Stimulated activated naive CD8-positive, alpha-beta T cell treated with anti-CD3 and anti-CD28 coated beads, Interleukin-15, Interleukin-2, amounts not matched to agents 100 U/mL and 50 U/mL, for 24 hours (primary cell): ENCODE measurements around the gene COL11A2.

Experiments used
- ATAC-seq: fragments of 150-1000 bp; cut with Tn5 transposase; one replicate; pipeline ENCODE4 v1.10.0; 2021
- DNase-seq: peaks from one replicate; pipeline ENCODE4 v3.0.0; 2021

The COL11A2 gene

DNA sequence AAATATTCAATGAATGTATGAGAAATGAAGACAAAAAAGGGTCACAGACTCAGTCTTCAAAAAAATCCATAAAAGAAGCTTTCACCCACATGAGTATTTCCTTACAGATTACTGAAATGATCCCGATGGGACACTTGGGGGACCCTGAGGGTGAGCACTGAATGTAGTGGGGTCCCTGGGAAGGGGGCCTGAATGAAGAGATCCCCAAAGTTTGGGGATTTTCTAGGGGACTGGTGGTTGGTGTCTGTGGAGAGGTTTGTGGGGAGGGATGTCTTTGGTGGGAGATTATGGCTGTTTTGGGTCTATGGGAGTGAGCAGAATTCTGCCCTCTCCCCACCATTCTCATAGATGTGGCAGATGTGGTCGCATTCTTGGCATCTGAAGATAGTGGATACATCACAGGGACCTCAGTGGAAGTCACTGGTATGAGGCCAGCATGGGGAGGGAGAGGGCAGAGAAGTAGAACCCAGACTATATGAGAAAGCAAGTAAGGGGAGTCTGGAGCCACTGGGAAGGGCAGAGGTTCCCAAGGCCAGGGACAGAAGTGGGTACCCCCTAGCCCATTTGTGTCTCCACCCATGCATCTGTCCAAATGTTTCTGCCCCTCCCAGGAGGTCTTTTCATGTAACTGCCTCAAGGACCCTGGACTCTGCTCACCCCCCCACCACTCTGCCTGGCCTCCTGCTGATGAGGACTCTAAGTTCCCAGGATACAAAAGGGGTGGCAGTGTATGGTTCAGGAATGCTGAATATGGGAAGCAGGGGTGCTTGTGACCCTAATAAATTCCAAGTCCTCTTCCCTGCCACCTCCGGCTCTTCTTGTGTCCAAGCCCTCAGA is 14.0 kb upstream of the COL11A2 start:
- ATAC-seq (no peak), DNase-seq (peak; percentile 35)

DNA sequence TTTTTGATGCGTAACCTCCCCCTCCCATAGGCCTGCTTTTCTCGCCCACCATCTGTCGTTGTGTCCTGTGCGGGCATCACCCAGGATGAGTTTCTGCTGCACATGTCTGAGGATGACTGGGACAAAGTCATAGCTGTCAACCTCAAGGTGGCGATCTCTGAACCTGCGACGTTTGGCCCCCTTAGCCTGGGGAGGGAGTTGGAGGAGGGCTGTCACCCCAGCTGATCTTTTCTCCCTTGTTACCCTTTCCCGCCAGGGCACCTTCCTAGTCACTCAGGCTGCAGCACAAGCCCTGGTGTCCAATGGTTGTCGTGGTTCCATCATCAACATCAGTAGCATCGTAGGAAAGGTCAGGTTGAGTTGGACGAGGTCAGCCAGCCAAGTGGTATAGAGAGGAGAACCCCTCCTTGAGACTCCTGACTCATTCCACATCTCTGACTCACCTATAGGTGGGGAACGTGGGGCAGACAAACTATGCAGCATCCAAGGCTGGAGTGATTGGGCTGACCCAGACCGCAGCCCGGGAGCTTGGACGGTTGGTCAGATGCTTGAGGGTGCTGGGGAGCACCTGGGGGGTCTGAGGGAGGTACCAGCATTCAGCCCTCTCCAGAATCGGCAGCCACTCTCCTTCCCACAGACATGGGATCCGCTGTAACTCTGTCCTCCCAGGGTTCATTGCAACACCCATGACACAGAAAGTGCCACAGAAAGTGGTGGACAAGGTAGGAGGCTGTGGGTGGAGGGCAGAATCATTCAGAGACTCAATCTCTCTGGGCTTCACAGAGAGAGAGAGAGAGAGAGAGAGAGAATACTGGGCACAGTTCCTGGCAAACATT is 13.1 kb upstream of the COL11A2 start:
- ATAC-seq (peak; percentile 75), DNase-seq (peak; percentile 71)

DNA sequence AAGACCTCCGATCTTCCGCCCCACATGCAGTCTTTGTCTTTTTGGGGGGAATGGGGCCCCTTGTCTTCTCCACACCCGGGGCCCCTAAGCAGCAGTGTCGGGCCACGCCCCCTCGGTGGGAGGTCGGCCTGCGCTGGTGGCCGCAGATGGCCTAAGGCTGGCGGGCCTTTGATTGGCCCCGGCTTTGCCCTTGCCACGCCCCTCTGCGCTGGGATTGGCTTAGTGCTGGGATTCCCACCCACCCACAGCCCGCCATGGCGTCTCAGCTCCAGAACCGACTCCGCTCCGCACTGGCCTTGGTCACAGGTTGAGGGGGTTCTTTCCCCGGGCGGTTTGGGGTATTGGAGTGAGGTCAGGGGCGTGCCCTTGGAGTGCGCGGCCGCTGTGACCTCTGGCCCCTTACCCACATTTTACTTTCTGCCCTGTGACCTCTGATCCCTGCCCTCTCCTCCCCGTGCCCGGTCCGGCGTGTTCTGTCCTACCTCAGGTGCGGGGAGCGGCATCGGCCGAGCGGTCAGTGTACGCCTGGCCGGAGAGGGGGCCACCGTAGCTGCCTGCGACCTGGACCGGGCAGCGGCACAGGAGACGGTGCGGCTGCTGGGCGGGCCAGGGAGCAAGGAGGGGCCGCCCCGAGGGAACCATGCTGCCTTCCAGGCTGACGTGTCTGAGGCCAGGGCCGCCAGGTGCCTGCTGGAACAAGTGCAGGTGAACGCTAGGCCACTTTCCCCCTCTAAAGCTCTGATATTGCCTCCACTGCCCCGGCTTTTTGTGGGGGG is 12.3 kb upstream of the COL11A2 start, which contains the start of gene HSD17B8:
Gene HSD17B8, plus strand, starts transcription at position 241 of the 776 bp plus-strand sequence. Its CDS starts 14 bp downstream, at position 255.
- ATAC-seq: peak; percentile 45
- peak; percentile 98 for DNase-seq

DNA sequence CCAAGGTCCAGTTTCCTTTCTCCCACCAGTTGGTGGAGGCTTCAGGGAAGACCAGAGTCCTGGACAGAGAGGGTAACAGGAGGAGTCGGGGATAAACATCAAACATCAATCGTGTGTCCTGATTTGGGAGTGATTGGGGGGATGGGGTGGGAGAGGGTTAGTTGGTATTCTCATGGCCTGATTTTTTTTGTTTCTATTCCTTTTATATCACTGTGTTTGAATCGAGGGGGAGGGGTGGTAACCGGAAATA is 11.8 kb upstream of the COL11A2 start:
- no peak for DNase-seq
- ATAC-seq: no peak

DNA sequence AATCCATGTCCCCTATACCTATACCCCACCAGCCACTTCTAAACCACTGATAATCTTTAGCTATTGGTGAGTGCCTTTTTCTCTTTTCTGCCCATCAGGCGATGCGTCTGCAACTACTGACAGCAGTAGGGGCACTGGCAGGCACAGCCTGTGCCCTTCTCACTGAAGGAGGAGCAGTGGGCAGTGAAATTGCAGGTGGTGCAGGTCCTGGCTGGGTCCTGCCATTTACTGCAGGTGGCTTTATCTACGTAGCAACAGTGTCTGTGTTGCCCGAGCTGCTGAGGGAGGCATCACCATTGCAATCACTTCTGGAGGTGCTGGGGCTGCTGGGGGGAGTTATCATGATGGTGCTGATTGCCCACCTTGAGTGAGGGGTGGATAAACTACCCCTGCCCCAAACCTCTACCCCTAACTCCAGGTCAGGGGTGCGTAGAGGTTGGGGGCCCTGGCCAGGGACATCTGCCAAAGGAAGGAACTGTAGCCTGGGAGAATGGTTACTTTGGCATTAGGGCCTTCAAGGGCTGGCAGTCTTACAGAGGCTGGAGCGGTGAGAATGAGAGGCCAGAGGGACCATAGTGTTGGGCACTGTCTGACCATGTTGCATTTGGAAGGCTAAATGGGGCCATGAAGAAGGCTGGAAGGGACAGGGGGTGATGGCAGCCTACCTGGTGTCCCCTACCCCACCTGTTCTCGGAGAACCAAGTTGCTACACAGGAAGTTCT is 11.3 kb upstream of the COL11A2 start:
- DNase-seq (no peak), ATAC-seq (no peak)

DNA sequence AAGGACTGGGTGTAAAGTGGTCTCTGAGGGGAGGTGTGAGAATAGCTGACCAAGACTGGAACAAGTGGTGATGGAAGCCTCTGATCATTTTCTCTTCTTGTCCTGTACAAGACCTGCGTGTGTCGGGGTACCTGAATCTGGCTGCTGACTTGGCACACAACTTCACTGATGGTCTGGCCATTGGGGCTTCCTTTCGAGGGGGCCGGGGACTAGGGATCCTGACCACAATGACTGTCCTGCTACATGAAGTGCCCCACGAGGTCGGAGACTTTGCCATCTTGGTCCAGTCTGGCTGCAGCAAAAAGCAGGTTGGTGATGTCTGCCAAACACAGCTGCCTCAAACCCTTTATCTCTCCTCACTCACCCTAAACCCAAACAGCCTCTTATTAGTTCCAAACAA is 10.5 kb upstream of the COL11A2 start:
- DNase-seq (no peak), ATAC-seq (no peak)

DNA sequence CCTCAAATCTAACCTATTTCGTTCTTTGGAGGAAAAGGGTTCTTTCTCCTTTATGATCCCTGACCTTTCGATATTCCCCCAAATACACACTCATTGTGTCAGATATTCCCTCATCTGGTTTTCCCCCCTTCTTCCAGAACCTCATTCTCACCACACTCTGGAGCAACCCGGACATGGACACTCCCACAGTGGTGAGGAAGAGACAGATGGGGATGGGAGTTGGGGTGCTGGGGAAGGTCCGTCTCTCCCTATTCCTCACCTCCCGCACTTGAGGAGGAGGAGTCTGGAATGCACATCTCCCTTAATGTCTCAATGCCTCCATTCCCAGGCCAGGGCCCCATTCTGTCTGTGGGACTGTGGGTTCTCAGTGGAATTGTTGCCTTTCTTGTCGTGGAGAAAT is 9.7 kb upstream of the COL11A2 start:
- no peak for DNase-seq
- ATAC-seq: no peak

DNA sequence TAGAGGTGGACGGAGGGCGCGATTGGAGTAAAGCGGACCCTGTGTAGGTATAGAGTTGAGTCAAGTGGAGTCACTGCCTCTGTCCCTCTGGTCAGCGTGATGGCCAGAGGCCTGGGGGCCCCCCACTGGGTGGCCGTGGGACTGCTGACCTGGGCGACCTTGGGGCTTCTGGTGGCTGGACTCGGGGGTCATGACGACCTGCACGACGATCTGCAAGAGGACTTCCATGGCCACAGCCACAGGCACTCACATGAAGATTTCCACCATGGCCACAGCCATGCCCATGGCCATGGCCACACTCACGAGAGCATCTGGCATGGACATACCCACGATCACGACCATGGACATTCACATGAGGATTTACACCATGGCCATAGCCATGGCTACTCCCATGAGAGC is 8.9 kb upstream of the COL11A2 start:
- ATAC-seq: no peak
- DNase-seq: no peak

DNA sequence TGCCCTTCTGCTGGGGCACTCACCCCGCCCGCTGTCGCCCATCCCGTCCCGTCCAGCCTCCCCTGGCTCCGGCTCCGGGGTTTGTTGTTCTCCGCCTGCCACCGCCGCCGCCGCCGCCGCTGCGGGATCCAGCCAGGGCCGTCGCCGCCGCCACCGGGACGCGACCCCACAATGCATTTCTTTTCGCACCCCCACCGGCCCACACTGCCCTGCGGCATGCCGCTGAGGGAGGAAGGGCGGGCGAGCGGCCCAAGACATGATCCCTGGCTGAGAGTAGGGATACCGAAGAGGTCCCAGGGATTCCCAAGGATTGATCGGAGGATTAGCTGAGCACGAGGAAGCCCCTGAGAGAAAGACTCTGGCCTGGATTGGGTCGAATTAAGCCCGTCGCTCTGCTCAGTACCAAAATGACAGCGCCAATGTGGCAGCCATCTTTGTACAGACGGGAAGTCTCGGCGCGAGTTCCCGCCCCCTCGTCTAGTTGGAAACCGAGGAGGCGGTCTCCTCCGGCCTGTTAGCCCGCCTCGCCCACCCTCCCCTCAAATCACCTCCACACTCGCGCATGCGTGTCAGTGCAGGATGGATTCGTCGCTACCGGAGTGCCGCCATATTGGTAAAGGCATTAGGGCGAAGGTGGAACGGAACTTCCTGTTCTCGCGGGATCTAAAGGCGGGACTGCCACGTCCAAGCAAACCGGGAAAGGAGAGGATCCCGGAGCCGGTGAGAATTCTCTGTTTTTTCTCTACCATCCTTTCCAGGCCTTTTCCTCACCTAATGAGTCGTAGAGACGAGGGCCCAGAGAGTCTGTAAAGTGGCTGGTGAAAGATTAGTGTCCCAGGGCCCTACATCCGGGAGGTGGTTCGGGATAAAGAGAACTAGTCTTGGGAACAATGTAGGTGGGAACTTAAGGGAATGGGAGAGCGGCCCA is 8.2 kb upstream of the COL11A2 start, which contains the start of the genes RXRB and SLC39A7:
Gene RXRB, minus strand, starts transcription at position 447 of the 928 bp plus-strand sequence. Its CDS starts 189 bp downstream, at position 258.
Gene SLC39A7, plus strand, starts transcription at position 649 of the 928 bp plus-strand sequence. CDS start 379 bp downstream, outside the sequence.
- DNase-seq: peak; percentile 99
- ATAC-seq: peak; percentile 51

DNA sequence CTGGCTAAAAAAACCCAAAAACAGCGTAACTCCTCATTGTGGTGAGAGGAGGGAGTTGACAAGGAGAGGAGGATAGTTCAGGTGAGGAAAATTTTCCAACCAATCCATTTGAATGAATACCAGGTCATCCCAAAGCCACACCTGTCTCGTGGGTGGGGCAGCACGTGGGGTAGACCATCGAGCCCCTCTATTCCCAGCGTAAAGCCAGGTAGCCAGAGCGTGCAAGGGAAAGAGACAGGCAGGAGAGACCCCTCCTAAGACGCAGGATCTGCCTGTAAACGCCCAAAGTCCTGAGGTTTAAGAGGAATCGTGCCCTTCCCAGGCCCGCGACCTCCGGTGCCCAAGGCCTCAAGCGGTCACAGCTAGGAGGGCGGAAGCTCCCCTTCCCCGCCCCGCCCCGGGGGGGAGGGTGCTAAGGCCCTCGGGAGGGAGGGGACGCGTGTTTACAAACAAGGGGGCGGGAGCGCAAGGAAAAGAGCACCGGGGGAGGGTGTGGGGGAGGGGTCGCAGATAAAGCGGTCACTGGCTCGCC is 7.5 kb upstream of the COL11A2 start:
- DNase-seq: peak; percentile 79
- peak; percentile 38 for ATAC-seq

DNA sequence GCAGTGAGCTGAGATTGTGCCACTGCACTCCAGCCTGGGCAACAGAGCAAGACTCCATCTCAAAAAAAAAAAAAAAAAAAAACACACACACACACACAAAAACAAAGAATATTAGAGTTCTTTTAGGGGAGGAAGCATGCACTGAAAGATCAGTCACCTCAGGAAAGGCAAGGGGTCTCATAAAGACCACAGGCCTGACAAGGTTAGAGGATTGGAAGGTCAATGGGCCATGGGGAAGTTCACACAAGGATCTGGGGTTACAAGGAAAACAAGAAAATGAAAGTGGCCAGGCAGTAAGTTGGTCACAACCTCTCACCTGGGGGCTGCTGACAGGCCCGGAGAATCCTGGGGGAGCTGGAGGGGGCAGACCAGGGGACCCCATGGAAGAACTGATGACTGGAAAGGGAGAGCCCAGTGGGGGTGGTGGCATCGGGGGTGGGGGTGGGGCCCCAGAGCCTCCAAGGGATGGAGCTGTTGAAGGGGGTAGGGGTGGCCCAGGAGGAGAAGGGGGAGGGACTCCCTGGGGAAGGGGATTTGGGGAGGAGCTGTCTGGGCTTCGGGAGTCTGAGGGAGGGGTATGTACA is 6.7 kb upstream of the COL11A2 start:
- ATAC-seq: no peak
- DNase-seq: no peak

DNA sequence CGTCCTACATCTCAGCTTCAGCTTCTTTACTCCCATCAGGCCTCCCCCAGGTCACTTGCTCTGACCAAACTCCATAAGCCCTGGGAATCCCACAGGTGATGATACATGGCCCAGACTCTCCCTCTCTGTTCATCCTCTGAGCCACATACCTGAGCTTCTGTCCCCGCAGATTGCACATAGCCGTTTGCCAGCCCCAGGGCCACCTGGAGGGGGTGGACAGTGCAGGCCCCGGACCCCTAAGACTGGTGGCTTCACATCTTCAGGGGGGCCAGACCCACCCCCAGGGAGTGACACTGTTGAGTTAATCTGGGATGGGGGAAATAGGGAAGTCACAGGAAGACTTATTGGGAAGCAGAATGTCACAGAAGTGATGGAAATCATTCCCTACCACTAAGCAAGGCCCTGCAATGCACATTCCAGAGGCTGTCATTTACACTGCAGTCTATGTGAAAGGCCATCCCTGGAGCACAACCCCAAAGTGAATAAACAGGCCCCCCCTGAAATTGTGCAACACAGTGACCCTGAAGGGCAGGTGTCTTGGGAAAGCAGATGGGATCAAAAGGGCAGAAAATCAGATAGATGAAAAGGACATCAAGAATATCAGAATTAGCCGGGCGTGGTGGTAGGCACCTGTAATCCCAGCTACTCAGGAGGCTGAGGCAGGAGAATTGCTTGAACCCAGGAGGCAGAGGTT is 6.0 kb upstream of the COL11A2 start:
- no peak for ATAC-seq

DNA sequence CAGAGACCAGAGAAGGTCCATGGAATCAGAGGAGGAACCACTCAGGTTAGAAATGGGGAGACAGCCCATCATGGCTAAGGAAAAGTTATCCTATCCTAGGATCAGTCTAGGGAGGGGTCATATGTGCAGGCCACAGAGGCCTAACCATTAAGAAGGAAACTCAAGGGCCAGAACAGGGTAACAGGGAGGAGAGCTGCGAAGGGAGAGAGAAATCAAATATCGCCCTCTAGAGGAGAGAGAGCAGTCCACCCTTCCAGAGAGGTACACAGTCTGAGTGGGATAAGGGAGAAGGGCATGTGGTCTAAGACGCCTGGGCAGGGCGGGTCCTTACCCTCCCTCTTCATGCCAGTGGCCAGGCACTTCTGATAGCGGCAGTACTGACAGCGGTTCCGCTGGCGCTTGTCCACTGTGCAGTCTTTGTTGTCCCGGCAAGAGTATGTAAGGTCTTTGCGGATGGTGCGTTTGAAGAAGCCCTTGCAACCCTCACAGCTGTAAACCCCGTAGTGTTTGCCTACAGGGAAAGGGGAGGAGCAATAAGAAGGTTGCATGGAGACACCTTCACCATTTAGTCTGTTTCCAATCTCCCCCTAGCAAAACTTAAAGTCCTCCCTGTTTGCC is 5.3 kb upstream of the COL11A2 start:
- DNase-seq (peak; percentile 27), ATAC-seq (peak; percentile 58)

More for the DNA sequence above, 6.0 kb upstream of the COL11A2 start:
- DNase-seq: no peak

DNA sequence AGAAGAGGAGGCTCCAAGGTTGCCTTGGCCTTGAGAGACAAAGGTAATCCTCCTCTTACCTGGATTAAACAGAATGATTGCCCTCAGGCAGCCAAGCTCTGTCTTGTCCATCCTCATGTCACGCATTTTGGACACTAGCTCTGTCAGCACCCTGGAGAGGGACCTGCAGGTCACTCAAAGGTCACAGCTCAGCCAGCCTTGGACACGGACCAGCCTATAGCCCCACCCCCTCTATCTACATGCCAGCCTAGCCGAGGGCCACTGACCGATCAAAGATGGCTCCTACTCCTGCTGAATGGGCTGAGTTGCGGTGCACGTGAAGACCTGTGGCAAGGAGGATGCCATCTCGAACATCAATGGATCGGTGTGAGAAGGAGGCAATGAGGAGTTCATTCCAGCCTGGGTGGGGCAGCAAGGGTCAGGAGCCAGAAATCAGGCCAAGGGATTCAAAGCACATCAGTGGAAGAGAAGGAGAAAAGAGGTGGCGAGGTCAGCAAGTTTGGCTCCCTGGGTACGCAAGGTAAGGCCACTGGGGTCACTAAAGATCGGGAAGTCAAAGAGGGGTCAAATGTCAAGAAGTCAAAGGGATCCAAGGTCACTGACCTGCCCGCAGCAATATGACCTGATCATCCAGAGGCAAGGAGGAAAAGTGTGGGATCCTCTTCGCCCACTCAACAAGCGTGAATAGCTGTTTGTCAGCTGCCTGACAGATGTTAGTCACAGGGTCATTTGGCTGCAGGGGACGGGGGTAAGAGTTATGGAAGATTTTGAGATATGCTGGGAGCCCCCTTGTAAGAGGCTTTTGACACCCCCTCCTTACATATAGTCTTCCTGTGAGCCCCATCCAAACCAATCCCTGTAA is 3.3 kb upstream of the COL11A2 start:
- DNase-seq (no peak), ATAC-seq (no peak)

DNA sequence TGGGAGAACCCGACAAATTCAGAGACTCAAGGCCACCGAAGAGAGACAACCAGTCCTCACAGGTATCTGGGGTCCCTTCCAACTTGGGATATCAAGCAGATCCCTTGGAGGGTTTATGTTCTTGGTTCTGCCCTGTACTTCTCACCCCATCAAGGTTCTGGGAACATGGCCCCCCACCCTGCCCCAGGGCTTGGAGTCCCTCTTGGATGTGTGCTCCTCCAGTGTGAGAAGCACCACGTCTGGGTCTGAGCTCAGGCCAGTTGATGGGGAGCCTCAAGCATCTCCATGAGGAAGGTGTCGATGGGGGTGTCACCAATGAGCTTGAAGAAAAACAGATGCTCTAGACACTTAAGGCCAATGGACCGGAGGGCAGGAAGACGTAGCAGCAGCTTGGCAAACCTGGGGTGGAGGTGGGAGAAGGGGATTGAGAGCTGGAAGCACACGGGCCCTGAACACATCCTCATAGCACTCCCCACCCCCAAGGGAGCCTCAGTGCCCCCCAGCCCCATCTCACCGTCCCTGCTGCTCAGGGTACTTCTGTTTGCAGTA is 2.2 kb upstream of the COL11A2 start:
- no peak for DNase-seq

DNA sequence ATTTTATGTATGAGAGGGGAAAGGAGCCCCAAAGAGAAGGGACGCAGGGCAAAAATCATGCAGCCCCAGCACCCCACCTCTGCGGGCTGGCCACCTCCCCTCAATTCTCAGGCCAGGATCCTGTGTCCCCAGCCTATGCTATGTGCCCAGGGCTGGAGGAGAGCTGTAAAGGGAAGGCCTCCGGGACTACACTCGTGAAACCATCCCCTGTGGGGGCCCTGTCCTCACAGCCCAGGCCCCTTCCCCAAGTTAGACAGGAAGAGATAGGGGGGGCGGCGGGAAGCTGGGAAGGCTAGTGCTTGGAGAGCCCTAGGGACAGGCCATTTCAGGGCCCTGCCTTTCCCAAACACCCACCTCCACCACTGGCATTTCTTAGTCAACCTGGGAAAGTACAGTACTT is 1.4 kb upstream of the COL11A2 start:
- DNase-seq: no peak

More for the DNA sequence above, 2.2 kb upstream of the COL11A2 start:
- no peak for ATAC-seq

More for the DNA sequence above, 1.4 kb upstream of the COL11A2 start:
- no peak for ATAC-seq
